ENCODE data around the gene MFSD11. TPM values are rescaled to one million over a fixed set of nuclear protein-coding genes. Genes with fewer than 3 reads are reported as not detected.
"Not testable (repeated sequence)": the region's sequence is repeated elsewhere in the genome, so short reads cannot be mapped to it uniquely, and the experiment has no call there.

MFSD11 gene
- total and polyA plus RNA-seq, 2 of the 8 experiments (the other 6 are each of a cell fraction or from before 2014, with no cell fraction given), result 17.7 to 19.8 TPM

DNA sequence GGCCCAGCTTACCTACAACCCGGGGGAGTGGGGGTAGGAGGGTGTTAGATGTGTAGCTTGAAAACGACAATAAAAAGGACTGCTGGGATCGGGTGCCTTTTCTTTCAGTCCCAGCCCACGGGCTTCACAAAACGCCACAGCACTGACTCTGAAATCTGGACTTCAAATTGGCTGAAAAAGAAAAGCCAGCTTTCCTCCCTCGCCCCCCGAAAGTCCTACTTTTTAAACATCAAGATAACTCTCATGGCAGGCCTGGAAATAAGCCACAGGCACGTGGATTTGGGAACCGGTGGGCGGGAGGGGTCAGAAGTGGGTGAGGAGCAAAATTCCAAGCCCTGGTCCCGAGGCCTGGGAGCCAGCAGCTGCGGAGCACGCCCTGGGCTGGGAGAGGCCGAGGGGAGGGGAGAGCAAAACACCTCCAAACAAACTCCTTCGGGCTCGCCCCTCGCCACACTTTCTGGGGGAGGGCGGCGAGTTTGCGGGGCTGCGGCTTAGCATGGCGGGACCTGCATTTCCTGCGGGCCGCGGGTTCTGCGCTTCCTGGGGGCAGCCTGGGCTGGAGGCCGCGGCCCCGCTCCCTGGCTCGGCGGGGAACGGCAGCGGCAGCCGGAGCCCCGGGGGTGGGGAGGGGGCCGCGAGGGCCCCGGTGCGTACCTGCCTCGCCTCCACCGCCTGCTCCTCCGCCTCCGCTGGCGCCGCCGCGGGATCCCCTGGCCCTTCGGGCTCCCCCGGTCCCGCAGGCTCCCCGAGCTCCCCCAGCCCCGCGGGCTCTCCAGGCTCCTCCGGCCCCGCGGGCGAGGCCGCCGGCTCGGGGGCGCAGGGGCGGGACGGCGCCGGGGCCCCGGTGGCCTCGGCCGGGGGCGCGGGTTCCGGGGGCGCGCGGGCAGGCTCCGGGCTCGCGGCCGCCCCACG lies 27.7 kb upstream of the MFSD11 start:
- H2BK20ac ChIP-seq (ENCODE audit: low read length); H3K27ac ChIP-seq (ENCODE audit: low read depth, low read length); H3K23ac ChIP-seq (ENCODE audit: insufficient read length); H2BK15ac ChIP-seq (ENCODE audit: low read length); H2AFZ ChIP-seq (ENCODE audit: low read length); H3K9ac ChIP-seq (replicated peaks in 1 of 4; ENCODE audit: extremely low read depth in 1 of 4, low read depth in 3 of 4, low read length in 3 of 4); H2BK120ac ChIP-seq (replicated peaks; ENCODE audit: low read depth, low read length); H3K18ac ChIP-seq (ENCODE audit: extremely low read depth, low read length); H3K56ac ChIP-seq (replicated peaks; ENCODE audit: insufficient read length, low read depth, low read length); H3K4ac ChIP-seq (replicated peaks; ENCODE audit: insufficient read length, low read depth, low read length); FAIRE-seq; H4K5ac ChIP-seq (ENCODE audit: insufficient read length, low read depth, low read length); H3K79me1 ChIP-seq (ENCODE audit: low read depth, low read length); H2BK12ac ChIP-seq (ENCODE audit: low read depth, low read length); H3K9me3 ChIP-seq (ENCODE audit: insufficient read depth in 2 of 2, low read depth in 1 of 2, low read length in 1 of 2); H2BK5ac ChIP-seq (ENCODE audit: low read depth, low read length); H3K36me3 ChIP-seq (ENCODE audit: control insufficient read depth in 2 of 4, insufficient read depth in 4 of 4, low read length in 3 of 4); H3K14ac ChIP-seq (ENCODE audit: insufficient read length); H4K91ac ChIP-seq (replicated peaks; ENCODE audit: insufficient read length, low read length); H3K79me2 ChIP-seq (ENCODE audit: control insufficient read depth in 1 of 2, insufficient read depth in 2 of 2, low read length in 2 of 2); H4K8ac ChIP-seq (ENCODE audit: extremely low read depth, insufficient read depth, low read length): not testable (repeated sequence)
- Histone ChIP-seq H3K4me1 (replicated peaks in 1 of 4; ENCODE audit: control insufficient read depth in 3 of 4, insufficient read depth in 4 of 4, low read length in 3 of 4) (peaks cover 11 to 28% (median 19%) of the 10 kb centered on the region in 4 experiments), H3K27me3 (replicated peaks in 1 of 4; ENCODE audit: control insufficient read depth in 3 of 4, extremely low read depth in 1 of 4, insufficient read depth in 3 of 4, low read length in 3 of 4) (peaks cover 2 to 22% (median 20%) of the 10 kb centered on the region in 4 experiments), H3K23me2 (ENCODE audit: low read depth, low read length) (peaks cover 11% of the 10 kb centered on the region; the same call in 1 of the 2 replicates), H3K4me3 (ENCODE audit: extremely low read depth in 1 of 4, insufficient read depth in 2 of 4, low read depth in 3 of 4, low read length in 4 of 4) (peak overlapping the region; percentile 28 to 67 (median 54)), H4K20me1 (replicated peaks in 1 of 2; ENCODE audit: control insufficient read depth in 1 of 2, insufficient read depth in 2 of 2, low read length in 2 of 2) (peaks cover 0 to 10% of the 10 kb centered on the region in 2 experiments), H3K4me2 (ENCODE audit: insufficient read depth in 1 of 2, low read depth in 2 of 2, low read length in 2 of 2) (peak overlapping the region; percentile 87 to 89), H2AK5ac (ENCODE audit: low read depth, low read length) (0 out of 2 replicates have a peak overlapping the region, but pooled peaks have one; percentile 34)
- 20% methylated on average over 14 of the region's 79 CpGs; no CpG with 5 or more reads in 1 of the 2 experiments for WGBS, 2 experiments (ENCODE audit: extremely low coverage in 1 of 2, insufficient coverage in 1 of 2, insufficient read length in 1 of 2, insufficient replicate concordance in 2 of 2, low coverage in 1 of 2, low lambda C conversion rate in 2 of 2, missing lambda C conversion rate in 1 of 2)
- POLR2A ChIA-PET (ENCODE audit: partially characterized antibody), result interaction anchor here (0.6 to 3.2 kb wide), 11 partner anchors 9 to 143 kb away, joined by 3 to 19 read pairs (median 4); partner anchors contain the start of genes JMJD6, METTL23, MFSD11 and SRSF2
- TF ChIP-seq KDM4A (IDR thresholded peaks at IDR 0.05; ENCODE audit: low read depth, low read length, severe bottlenecking), result peak; percentile 32
- TF ChIP-seq, protein P1, sequence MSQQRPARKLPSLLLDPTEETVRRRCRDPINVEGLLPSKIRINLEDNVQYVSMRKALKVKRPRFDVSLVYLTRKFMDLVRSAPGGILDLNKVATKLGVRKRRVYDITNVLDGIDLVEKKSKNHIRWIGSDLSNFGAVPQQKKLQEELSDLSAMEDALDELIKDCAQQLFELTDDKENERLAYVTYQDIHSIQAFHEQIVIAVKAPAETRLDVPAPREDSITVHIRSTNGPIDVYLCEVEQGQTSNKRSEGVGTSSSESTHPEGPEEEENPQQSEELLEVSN (IDR thresholded peaks at IDR 0.05), result peak; percentile 17; the same call in 1 of the 2 replicates
- TF ChIP-seq EZH2 (IDR thresholded peaks at IDR 0.05; ENCODE audit: low read depth, low read length, severe bottlenecking), result peak; percentile 27
- DNase-seq (ENCODE audit: low read depth in 1 of 2, low spot score in 2 of 2), result peak in 1 of 2 experiments; percentile 63
- CTCF ChIA-PET (ENCODE audit: partially characterized antibody), result interaction anchor here (0.6 to 10.2 kb wide), 9 partner anchors 8 to 226 kb away, joined by 3 to 155 read pairs (median 5); no protein-coding TSS in a partner anchor
